Testis (tissue), 2 donors: Measurements from ENCODE around the gene NUDT3.

ENCODE experiments used
- POLR2A ChIP-seq: fragments of 450-650 bp; IDR thresholded peaks from one replicate; pipeline ENCODE4 v1.6.1; 2017; ENCODE audit warnings: antibody characterized with exemption, mild to moderate bottlenecking, moderate library complexity
- TF ChIP-seq, protein P1 (sequence below), 3 experiments: fragments of 450-650 bp in 2 of 3; fragments of 200-600 bp in 1 of 3; sonication (generic) in 1 of 3; IDR thresholded peaks; one replicate each; pipeline ENCODE4 v1.5.1; 2016 to 2019; ENCODE audit warnings: antibody characterized with exemption in 3 of 3, mild to moderate bottlenecking in 2 of 3, moderate library complexity in 1 of 3

- no peak for TF ChIP-seq POLR2A
- TF ChIP-seq, protein P1, sequence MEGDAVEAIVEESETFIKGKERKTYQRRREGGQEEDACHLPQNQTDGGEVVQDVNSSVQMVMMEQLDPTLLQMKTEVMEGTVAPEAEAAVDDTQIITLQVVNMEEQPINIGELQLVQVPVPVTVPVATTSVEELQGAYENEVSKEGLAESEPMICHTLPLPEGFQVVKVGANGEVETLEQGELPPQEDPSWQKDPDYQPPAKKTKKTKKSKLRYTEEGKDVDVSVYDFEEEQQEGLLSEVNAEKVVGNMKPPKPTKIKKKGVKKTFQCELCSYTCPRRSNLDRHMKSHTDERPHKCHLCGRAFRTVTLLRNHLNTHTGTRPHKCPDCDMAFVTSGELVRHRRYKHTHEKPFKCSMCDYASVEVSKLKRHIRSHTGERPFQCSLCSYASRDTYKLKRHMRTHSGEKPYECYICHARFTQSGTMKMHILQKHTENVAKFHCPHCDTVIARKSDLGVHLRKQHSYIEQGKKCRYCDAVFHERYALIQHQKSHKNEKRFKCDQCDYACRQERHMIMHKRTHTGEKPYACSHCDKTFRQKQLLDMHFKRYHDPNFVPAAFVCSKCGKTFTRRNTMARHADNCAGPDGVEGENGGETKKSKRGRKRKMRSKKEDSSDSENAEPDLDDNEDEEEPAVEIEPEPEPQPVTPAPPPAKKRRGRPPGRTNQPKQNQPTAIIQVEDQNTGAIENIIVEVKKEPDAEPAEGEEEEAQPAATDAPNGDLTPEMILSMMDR (IDR thresholded peaks at IDR 0.05), result no peak
Measured at GRCh38 chr6:34340394-34340793, 52.1 kb downstream of the NUDT3 start.
